ENCODE data around the gene PPIA. TPM values are rescaled to one million over a fixed set of nuclear protein-coding genes. Genes with fewer than 3 reads are reported as not detected.

The PPIA gene
- total and polyA plus RNA-seq, 2 experiments from 2014 or later = 903 to 2,579 TPM

GRCh38 chr7:44847920-44848634 lies 51.6 kb downstream of the PPIA start, which contains the start of gene H2AZ2:
Gene H2AZ2 (minus strand): TSS chr7:44848087. CDS start chr7:44847971, 116 bp downstream.
- peak; percentile 100 for DNase-seq (ENCODE audit: low read depth in 1 of 2, low spot score in 1 of 2)
- Histone ChIP-seq H3K27me3 (no peaks in the 10 kb centered on the region), H3K4me1 (ENCODE audit: low read depth) (no peaks in the 10 kb centered on the region), H3K9me3 (ENCODE audit: low read depth) (no peaks in the 10 kb centered on the region), H3K27ac (peak within 1 kb of the TSS; percentile 98), H3K4me3 (peak within 1 kb of the TSS; percentile 65), H3K36me3 (no peaks in the 10 kb centered on the region)
- TF ChIP-seq CTCF (IDR thresholded peaks at IDR 0.05; ENCODE audit: low read depth, low read length) = no peak

GRCh38 chr7:44849259-44849884 lies 52.9 kb downstream of the PPIA start:
- no peak for DNase-seq (ENCODE audit: low read depth in 1 of 2, low spot score in 1 of 2)
- Histone ChIP-seq H3K27ac (no peak overlapping the region), H3K9me3 (ENCODE audit: low read depth) (no peaks in the 10 kb centered on the region), H3K27me3 (no peaks in the 10 kb centered on the region), H3K36me3 (no peaks in the 10 kb centered on the region), H3K4me3 (peak overlapping the region; percentile 49), H3K4me1 (ENCODE audit: low read depth) (no peaks in the 10 kb centered on the region)
- no peak for TF ChIP-seq CTCF (IDR thresholded peaks at IDR 0.05; ENCODE audit: low read depth, low read length)

- Histone ChIP-seq H3K4me3 (no peak overlapping the region), H3K9me3 (ENCODE audit: low read depth) (no peaks in the 10 kb centered on the region)
Observed at GRCh38 chr7:44849885-44850544, 53.5 kb downstream of the PPIA start.

GRCh38 chr7:44852590-44852989 lies 56.1 kb downstream of the PPIA start:
- Histone ChIP-seq H3K27me3 (no peaks in the 10 kb centered on the region), H3K4me3 (no peak overlapping the region), H3K4me1 (ENCODE audit: low read depth) (no peaks in the 10 kb centered on the region), H3K9me3 (ENCODE audit: low read depth) (no peaks in the 10 kb centered on the region), H3K36me3 (no peaks in the 10 kb centered on the region), H3K27ac (no peak overlapping the region)
- no peak for DNase-seq (ENCODE audit: low read depth in 1 of 2, low spot score in 1 of 2)
- no peak for TF ChIP-seq CTCF (IDR thresholded peaks at IDR 0.05; ENCODE audit: low read depth, low read length)

More at GRCh38 chr7:44849885-44850544, 53.5 kb downstream of the PPIA start:
- H3K27me3 ChIP-seq = no peaks in the 10 kb centered on the region
- peak in 1 of 2 donors; percentile 58 for DNase-seq (ENCODE audit: low read depth in 1 of 2, low spot score in 1 of 2)
- H3K36me3 ChIP-seq = no peaks in the 10 kb centered on the region
- H3K27ac ChIP-seq = no peak overlapping the region
- H3K4me1 ChIP-seq (ENCODE audit: low read depth) = no peaks in the 10 kb centered on the region
- no peak for TF ChIP-seq CTCF (IDR thresholded peaks at IDR 0.05; ENCODE audit: low read depth, low read length)

Other genes with a start within 250 kb of the PPIA start
- 52.3 and 65.2 TPM in 2 replicates for gene DDX56, start 222.8 kb upstream of the PPIA start, total RNA-seq
- 62.1 and 78.1 TPM in 2 replicates for gene DDX56, start 222.8 kb upstream of the PPIA start, polyA plus RNA-seq
- gene TMED4, start 214.4 kb upstream of the PPIA start, total RNA-seq = 318 and 319 TPM in 2 replicates
- 124 and 144 TPM in 2 replicates for gene TMED4, start 214.4 kb upstream of the PPIA start, polyA plus RNA-seq
- 110 and 111 TPM in 2 replicates for gene OGDH, start 190.1 kb upstream of the PPIA start, total RNA-seq
- 71.9 and 80.0 TPM in 2 replicates for gene OGDH, start 190.1 kb upstream of the PPIA start, polyA plus RNA-seq
- gene ZMIZ2, start 47.8 kb upstream of the PPIA start, total RNA-seq = 30.4 and 47.7 TPM in 2 replicates
- 58.9 and 70.2 TPM in 2 replicates for gene ZMIZ2, start 47.8 kb upstream of the PPIA start, polyA plus RNA-seq
- 219 and 319 TPM in 2 replicates for gene H2AZ2, start 51.4 kb downstream of the PPIA start, total RNA-seq
- 178 and 294 TPM in 2 replicates for gene H2AZ2, start 51.4 kb downstream of the PPIA start, polyA plus RNA-seq
- gene PURB, start 88.8 kb downstream of the PPIA start, total RNA-seq = 15.3 and 27.9 TPM in 2 replicates
- 3.3 and 6.0 TPM in 2 replicates for gene PURB, start 88.8 kb downstream of the PPIA start, polyA plus RNA-seq
- gene MYO1G, start 182.3 kb downstream of the PPIA start, total RNA-seq = 0.21 and 0.25 TPM in 2 replicates
- gene MYO1G, start 182.3 kb downstream of the PPIA start, polyA plus RNA-seq = 0.20 and 0.78 TPM in 2 replicates
- 38.3 and 44.9 TPM in 2 replicates for gene CCM2, start 203.5 kb downstream of the PPIA start, total RNA-seq
- 59.2 and 65.7 TPM in 2 replicates for gene CCM2, start 203.5 kb downstream of the PPIA start, polyA plus RNA-seq

Data from cardiac muscle cell (in vitro differentiated cells and primary cell).